SH-SY5Y (cell line): ENCODE measurements around the gene ZNF414.

Source experiments
- GATA2 ChIP-seq: IDR thresholded peaks from 2 replicates; pipeline ENCODE4 v1.6.1; 2011; ENCODE audit warnings: mild to moderate bottlenecking, low read depth, low read length
- GATA3 ChIP-seq: IDR thresholded peaks from 2 replicates; pipeline ENCODE4 v1.6.1; 2011; ENCODE audit warnings: low read depth, mild to moderate bottlenecking, low read length, moderate library complexity

- TF ChIP-seq GATA2, result no peak
- no peak for TF ChIP-seq GATA3
Measured at GRCh38 chr19:8537099-8537498, 23.1 kb upstream of the ZNF414 start.
